ENCODE results near the gene GJD3.

GRCh38 chr17:40364121-40364861 is at the start of gene GJD3:
- TF ChIP-seq CTCF (IDR thresholded peaks at IDR 0.05) (no peak), POLR2A (IDR thresholded peaks at IDR 0.05) (no peak)
